Fibroblast of lung (primary cell): ENCODE results near the gene CTDP1.

Experiments
- EZH2 ChIP-seq: IDR thresholded peaks from 2 replicates; pipeline ENCODE4 v1.5.1; 2012; ENCODE audit warnings: low read length, control low read depth, mild to moderate bottlenecking; ENCODE audit errors: missing control alignments
- TF ChIP-seq, protein P1 (sequence below), 2 donors: IDR thresholded peaks in 1 of 2; conservative IDR thresholded peaks in 1 of 2; 1 replicate in 1 of 2; 2 replicates in 1 of 2; pipeline ENCODE4 v1.5.1; 2011 to 2012; ENCODE audit warnings: low read length in 2 of 2, control low read depth in 1 of 2, inconsistent platforms in 1 of 2, low read depth in 1 of 2, mild to moderate bottlenecking in 1 of 2

DNA sequence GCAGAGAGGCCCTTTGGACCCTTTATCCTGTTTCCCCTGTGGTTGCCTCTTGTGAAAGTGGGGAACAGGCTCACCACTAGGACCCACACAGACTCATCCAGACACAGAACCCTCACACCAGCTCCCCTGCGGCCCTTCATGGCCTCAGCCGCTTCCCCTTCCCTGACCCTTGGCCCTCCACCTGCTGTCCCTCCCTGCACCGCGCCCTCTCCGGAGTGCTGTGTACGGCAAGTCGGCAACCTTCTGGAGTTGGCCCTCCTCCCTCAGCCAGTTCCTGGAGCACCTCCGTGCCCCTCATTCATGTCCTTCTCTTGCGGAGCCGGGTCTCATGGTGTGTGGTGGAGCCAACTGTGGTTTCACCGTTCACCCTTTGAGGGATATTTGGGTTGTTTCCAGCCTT, 44.0 kb downstream of the CTDP1 start:
- TF ChIP-seq, protein P1, sequence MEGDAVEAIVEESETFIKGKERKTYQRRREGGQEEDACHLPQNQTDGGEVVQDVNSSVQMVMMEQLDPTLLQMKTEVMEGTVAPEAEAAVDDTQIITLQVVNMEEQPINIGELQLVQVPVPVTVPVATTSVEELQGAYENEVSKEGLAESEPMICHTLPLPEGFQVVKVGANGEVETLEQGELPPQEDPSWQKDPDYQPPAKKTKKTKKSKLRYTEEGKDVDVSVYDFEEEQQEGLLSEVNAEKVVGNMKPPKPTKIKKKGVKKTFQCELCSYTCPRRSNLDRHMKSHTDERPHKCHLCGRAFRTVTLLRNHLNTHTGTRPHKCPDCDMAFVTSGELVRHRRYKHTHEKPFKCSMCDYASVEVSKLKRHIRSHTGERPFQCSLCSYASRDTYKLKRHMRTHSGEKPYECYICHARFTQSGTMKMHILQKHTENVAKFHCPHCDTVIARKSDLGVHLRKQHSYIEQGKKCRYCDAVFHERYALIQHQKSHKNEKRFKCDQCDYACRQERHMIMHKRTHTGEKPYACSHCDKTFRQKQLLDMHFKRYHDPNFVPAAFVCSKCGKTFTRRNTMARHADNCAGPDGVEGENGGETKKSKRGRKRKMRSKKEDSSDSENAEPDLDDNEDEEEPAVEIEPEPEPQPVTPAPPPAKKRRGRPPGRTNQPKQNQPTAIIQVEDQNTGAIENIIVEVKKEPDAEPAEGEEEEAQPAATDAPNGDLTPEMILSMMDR (conservative IDR thresholded peaks at IDR 0.05 in 1 of 2, IDR thresholded peaks at IDR 0.05 in 1 of 2; ENCODE audit: low read depth in 1 of 2, low read length in 2 of 2) = no peak
- TF ChIP-seq EZH2 = no peak
